ENCODE measurements around the gene CDC42.

- TF ChIP-seq CTCF (IDR thresholded peaks at IDR 0.05; ENCODE audit: low read depth, low read length) (no peak), EZH2phosphoT487 (IDR thresholded peaks at IDR 0.05; ENCODE audit: low read depth) (no peak)
Observed at GRCh38 chr1:22115286-22115685, 62.8 kb downstream of the CDC42 start.

All from OCI-LY3 (cell line).